Hepatocyte (in vitro differentiated cells): ENCODE data around the gene DSCAM.

Source experiments
- EZH2 ChIP-seq: fragments of 200-600 bp; sonication (generic); IDR thresholded peaks from 2 replicates; pipeline ENCODE4 v1.6.1; 2016; ENCODE audit warnings: antibody characterized with exemption, mild to moderate bottlenecking, borderline replicate concordance
- EZH2phosphoT487 ChIP-seq: fragments of 200-600 bp; sonication (generic); IDR thresholded peaks from one replicate; pipeline ENCODE4 v1.6.1; 2018; ENCODE audit warnings: antibody characterized with exemption, mild to moderate bottlenecking, low read depth, moderate library complexity; ENCODE audit not compliant: unreplicated experiment, severe bottlenecking
- TF ChIP-seq, protein P1 (sequence below): fragments of 200-600 bp; sonication (generic); IDR thresholded peaks from 2 replicates; pipeline ENCODE4 v1.5.1; 2016; ENCODE audit warnings: antibody characterized with exemption, mild to moderate bottlenecking; ENCODE audit not compliant: poor library complexity

DNA sequence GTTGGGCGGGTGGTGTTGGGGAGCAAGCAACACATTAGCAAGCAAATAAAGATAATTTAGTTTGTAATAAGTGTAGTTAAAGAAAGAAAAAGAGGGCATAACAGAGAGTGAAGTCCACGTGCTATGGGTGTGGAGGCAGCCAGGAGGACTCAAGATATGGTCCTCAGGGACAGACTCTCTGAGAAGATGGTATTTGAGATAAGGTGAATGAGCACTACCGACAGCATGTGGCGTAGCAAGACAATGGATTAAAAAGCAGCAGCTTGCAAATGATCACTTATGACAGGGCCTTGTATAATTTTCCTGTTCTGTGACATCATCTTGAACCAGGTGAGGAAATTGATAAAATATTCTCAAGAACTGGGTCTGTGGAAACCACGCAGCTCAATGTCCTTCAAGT is 491.9 kb downstream of the DSCAM start:
- TF ChIP-seq, protein P1, sequence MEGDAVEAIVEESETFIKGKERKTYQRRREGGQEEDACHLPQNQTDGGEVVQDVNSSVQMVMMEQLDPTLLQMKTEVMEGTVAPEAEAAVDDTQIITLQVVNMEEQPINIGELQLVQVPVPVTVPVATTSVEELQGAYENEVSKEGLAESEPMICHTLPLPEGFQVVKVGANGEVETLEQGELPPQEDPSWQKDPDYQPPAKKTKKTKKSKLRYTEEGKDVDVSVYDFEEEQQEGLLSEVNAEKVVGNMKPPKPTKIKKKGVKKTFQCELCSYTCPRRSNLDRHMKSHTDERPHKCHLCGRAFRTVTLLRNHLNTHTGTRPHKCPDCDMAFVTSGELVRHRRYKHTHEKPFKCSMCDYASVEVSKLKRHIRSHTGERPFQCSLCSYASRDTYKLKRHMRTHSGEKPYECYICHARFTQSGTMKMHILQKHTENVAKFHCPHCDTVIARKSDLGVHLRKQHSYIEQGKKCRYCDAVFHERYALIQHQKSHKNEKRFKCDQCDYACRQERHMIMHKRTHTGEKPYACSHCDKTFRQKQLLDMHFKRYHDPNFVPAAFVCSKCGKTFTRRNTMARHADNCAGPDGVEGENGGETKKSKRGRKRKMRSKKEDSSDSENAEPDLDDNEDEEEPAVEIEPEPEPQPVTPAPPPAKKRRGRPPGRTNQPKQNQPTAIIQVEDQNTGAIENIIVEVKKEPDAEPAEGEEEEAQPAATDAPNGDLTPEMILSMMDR, result no peak
- TF ChIP-seq EZH2phosphoT487 (no peak), EZH2 (no peak)
